Activated naive CD4-positive, alpha-beta T cell treated with anti-CD3 and anti-CD28 coated beads, Interleukin-2, amount 10 ng/mL, durations not matched to agents 7 days and 5 days (primary cell): ENCODE measurements around the gene TMEM38A.

Experiments
- CTCF ChIA-PET: fragments of 350-600 bp; sonication (Branson Sonifier 250); formaldehyde crosslinking; loops from one replicate; lab custom pipeline; 2021; ENCODE audit warnings: antibody characterized with exemption; lab: Charles Lee
- DNase-seq: peaks from one replicate; pipeline ENCODE4 v3.0.0-alpha.2; 2020
- H3K27ac Mint-ChIP-seq: one replicate; pipeline ENCODE4 v1.8.0; 2021; ENCODE audit warnings: mild to moderate bottlenecking, moderate library complexity, mixed read lengths
- H3K27me3 Mint-ChIP-seq: one replicate; pipeline ENCODE4 v1.8.0; 2021; ENCODE audit warnings: mild to moderate bottlenecking, mixed read lengths
- H3K36me3 Mint-ChIP-seq: one replicate; pipeline ENCODE4 v1.8.0; 2021; ENCODE audit warnings: mixed read lengths
- H3K4me1 Mint-ChIP-seq: one replicate; pipeline ENCODE4 v1.8.0; 2021; ENCODE audit warnings: mixed read lengths
- H3K4me3 Mint-ChIP-seq: one replicate; pipeline ENCODE4 v1.8.0; 2021; ENCODE audit warnings: mild to moderate bottlenecking, moderate library complexity, mixed read lengths
- H3K9me3 Mint-ChIP-seq: one replicate; pipeline ENCODE4 v1.8.0; 2021; ENCODE audit warnings: mixed read lengths

The TMEM38A gene

GRCh38 chr19:16660763-16661479 is at the start of gene TMEM38A:
TSS of gene TMEM38A (plus strand) at chr19:16661139. CDS start at chr19:16661218, 79 bp downstream.
- H3K27me3 Mint-ChIP-seq: peaks cover 46% of the 10 kb centered on the region
- no peaks in the 10 kb centered on the region for H3K9me3 Mint-ChIP-seq
- H3K27ac Mint-ChIP-seq: peak within 1 kb of the TSS; percentile 92
- peak; percentile 67 for DNase-seq
- H3K36me3 Mint-ChIP-seq: peaks cover 25% of the 10 kb centered on the region
- H3K4me1 Mint-ChIP-seq: peaks cover 54% of the 10 kb centered on the region
- CTCF ChIA-PET: interaction anchor here (1.8 kb wide), 1 partner anchor 73 kb away, joined by 4 read pairs; no protein-coding TSS in a partner anchor
- H3K4me3 Mint-ChIP-seq: peak within 1 kb of the TSS; percentile 90

- DNase-seq: no peak
- Mint-ChIP-seq H3K27ac (no peak overlapping the region), H3K27me3 (no peaks in the 10 kb centered on the region), H3K4me1 (peaks cover 69% of the 10 kb centered on the region), H3K4me3 (no peak overlapping the region), H3K36me3 (peaks cover 2% of the 10 kb centered on the region), H3K9me3 (no peaks in the 10 kb centered on the region)
- CTCF ChIA-PET: interaction anchor here (1.0 to 1.3 kb wide), 3 partner anchors 12 to 70 kb away, joined by 3 to 5 read pairs (median 4); no protein-coding TSS in a partner anchor
Measured at GRCh38 chr19:16612636-16613035, 48.3 kb upstream of the TMEM38A start.

GRCh38 chr19:16613841-16614240 is 47.1 kb upstream of the TMEM38A start:
- no peak overlapping the region for H3K27ac Mint-ChIP-seq
- H3K4me3 Mint-ChIP-seq: no peak overlapping the region
- H3K27me3 Mint-ChIP-seq: no peaks in the 10 kb centered on the region
- peaks cover 66% of the 10 kb centered on the region for H3K4me1 Mint-ChIP-seq
- no peaks in the 10 kb centered on the region for H3K36me3 Mint-ChIP-seq
- H3K9me3 Mint-ChIP-seq: no peaks in the 10 kb centered on the region
- CTCF ChIA-PET: interaction anchor here (0.6 to 1.0 kb wide), 2 partner anchors 86 to 109 kb away, joined by 3 read pairs; no protein-coding TSS in a partner anchor
- DNase-seq: no peak

- Mint-ChIP-seq H3K4me3 (no peak overlapping the region), H3K36me3 (no peaks in the 10 kb centered on the region), H3K27me3 (no peaks in the 10 kb centered on the region), H3K27ac (peak overlapping the region; percentile 58), H3K4me1 (peaks cover 63% of the 10 kb centered on the region), H3K9me3 (no peaks in the 10 kb centered on the region)
- DNase-seq: no peak
- CTCF ChIA-PET: interaction anchor here (0.6 kb wide), 1 partner anchor 638 kb away, joined by 3 read pairs; no protein-coding TSS in a partner anchor
Measured at GRCh38 chr19:16614941-16615340, 46.0 kb upstream of the TMEM38A start.

GRCh38 chr19:16615808-16616207 is 45.1 kb upstream of the TMEM38A start:
- DNase-seq: no peak
- H3K4me3 Mint-ChIP-seq: no peak overlapping the region
- no peaks in the 10 kb centered on the region for H3K9me3 Mint-ChIP-seq
- H3K36me3 Mint-ChIP-seq: no peaks in the 10 kb centered on the region
- H3K27ac Mint-ChIP-seq: peak overlapping the region; percentile 68
- H3K4me1 Mint-ChIP-seq: peaks cover 56% of the 10 kb centered on the region
- no peaks in the 10 kb centered on the region for H3K27me3 Mint-ChIP-seq
- CTCF ChIA-PET: no interaction called here

GRCh38 chr19:16618248-16618647 is 42.7 kb upstream of the TMEM38A start:
- H3K4me1 Mint-ChIP-seq: peaks cover 38% of the 10 kb centered on the region
- H3K36me3 Mint-ChIP-seq: peaks cover 2% of the 10 kb centered on the region
- H3K9me3 Mint-ChIP-seq: no peaks in the 10 kb centered on the region
- CTCF ChIA-PET: interaction anchor here (1.4 kb wide), 1 partner anchor 8 kb away, joined by 3 read pairs; no protein-coding TSS in a partner anchor
- no peak overlapping the region for H3K27ac Mint-ChIP-seq
- H3K4me3 Mint-ChIP-seq: no peak overlapping the region
- no peak for DNase-seq
- H3K27me3 Mint-ChIP-seq: no peaks in the 10 kb centered on the region

- Mint-ChIP-seq H3K36me3 (peaks cover 3% of the 10 kb centered on the region), H3K4me1 (peaks cover 36% of the 10 kb centered on the region), H3K9me3 (no peaks in the 10 kb centered on the region), H3K27me3 (no peaks in the 10 kb centered on the region), H3K4me3 (no peak overlapping the region), H3K27ac (no peak overlapping the region)
- DNase-seq: no peak
- CTCF ChIA-PET: no interaction called here
Measured at GRCh38 chr19:16619457-16619856, 41.5 kb upstream of the TMEM38A start.

- Mint-ChIP-seq H3K4me3 (no peak overlapping the region), H3K4me1 (peaks cover 36% of the 10 kb centered on the region), H3K27ac (no peak overlapping the region), H3K36me3 (peaks cover 3% of the 10 kb centered on the region), H3K27me3 (no peaks in the 10 kb centered on the region), H3K9me3 (no peaks in the 10 kb centered on the region)
- DNase-seq: no peak
- CTCF ChIA-PET: no interaction called here
Measured at GRCh38 chr19:16620018-16620417, 40.9 kb upstream of the TMEM38A start.

- Mint-ChIP-seq H3K27ac (no peak overlapping the region), H3K4me1 (peaks cover 36% of the 10 kb centered on the region), H3K27me3 (no peaks in the 10 kb centered on the region), H3K4me3 (no peak overlapping the region), H3K36me3 (peaks cover 6% of the 10 kb centered on the region), H3K9me3 (no peaks in the 10 kb centered on the region)
- DNase-seq: no peak
- CTCF ChIA-PET: no interaction called here
Measured at GRCh38 chr19:16620584-16620983, 40.4 kb upstream of the TMEM38A start.

- H3K27ac Mint-ChIP-seq: peak overlapping the region; percentile 35
- H3K36me3 Mint-ChIP-seq: peaks cover 11% of the 10 kb centered on the region
- CTCF ChIA-PET: no interaction called here
- DNase-seq: no peak
- H3K4me1 Mint-ChIP-seq: peaks cover 36% of the 10 kb centered on the region
- no peaks in the 10 kb centered on the region for H3K27me3 Mint-ChIP-seq
- no peaks in the 10 kb centered on the region for H3K9me3 Mint-ChIP-seq
- H3K4me3 Mint-ChIP-seq: no peak overlapping the region
Measured at GRCh38 chr19:16621165-16621800, 39.7 kb upstream of the TMEM38A start.

GRCh38 chr19:16623066-16623465 is 37.9 kb upstream of the TMEM38A start:
- Mint-ChIP-seq H3K27ac (no peak overlapping the region), H3K9me3 (no peaks in the 10 kb centered on the region), H3K4me3 (no peak overlapping the region), H3K27me3 (no peaks in the 10 kb centered on the region), H3K36me3 (peaks cover 20% of the 10 kb centered on the region), H3K4me1 (peaks cover 33% of the 10 kb centered on the region)
- no peak for DNase-seq
- CTCF ChIA-PET: no interaction called here

GRCh38 chr19:16623576-16623975 is 37.4 kb upstream of the TMEM38A start:
- CTCF ChIA-PET: no interaction called here
- no peak for DNase-seq
- Mint-ChIP-seq H3K27ac (no peak overlapping the region), H3K4me1 (peaks cover 31% of the 10 kb centered on the region), H3K4me3 (no peak overlapping the region), H3K9me3 (no peaks in the 10 kb centered on the region), H3K27me3 (peaks cover 4% of the 10 kb centered on the region), H3K36me3 (peaks cover 20% of the 10 kb centered on the region)

GRCh38 chr19:16624236-16624635 is 36.7 kb upstream of the TMEM38A start:
- peaks cover 33% of the 10 kb centered on the region for H3K4me1 Mint-ChIP-seq
- H3K4me3 Mint-ChIP-seq: no peak overlapping the region
- no peak for DNase-seq
- peaks cover 23% of the 10 kb centered on the region for H3K36me3 Mint-ChIP-seq
- CTCF ChIA-PET: interaction anchor here (1.4 kb wide), 1 partner anchor 12 kb away, joined by 5 read pairs; no protein-coding TSS in a partner anchor
- no peak overlapping the region for H3K27ac Mint-ChIP-seq
- H3K9me3 Mint-ChIP-seq: no peaks in the 10 kb centered on the region
- peaks cover 4% of the 10 kb centered on the region for H3K27me3 Mint-ChIP-seq

- Mint-ChIP-seq H3K36me3 (peaks cover 26% of the 10 kb centered on the region), H3K27me3 (peaks cover 4% of the 10 kb centered on the region), H3K9me3 (no peaks in the 10 kb centered on the region), H3K27ac (peak overlapping the region; percentile 35), H3K4me3 (no peak overlapping the region), H3K4me1 (peaks cover 44% of the 10 kb centered on the region)
- CTCF ChIA-PET: interaction anchor here (0.9 to 1.4 kb wide), 2 partner anchors 8 to 13 kb away, joined by 3 to 5 read pairs; no protein-coding TSS in a partner anchor
- DNase-seq: no peak
Measured at GRCh38 chr19:16625163-16625958, 35.6 kb upstream of the TMEM38A start.
